GM18499 (cell line): Measurements from ENCODE around the gene KIF3A.

Experiments
- ATAC-seq: cut with Tn5 transposase; IDR thresholded peaks from one replicate; pipeline ENCODE4 v1.9.1; 2021; ENCODE audit warnings: moderate number of reproducible peaks; ENCODE audit not compliant: insufficient read depth, unreplicated experiment

Gene KIF3A

GRCh38 chr5:132647473-132647872, 89.9 kb downstream of the KIF3A start:
- ATAC-seq: no peak

GRCh38 chr5:132646583-132647266, 90.6 kb downstream of the KIF3A start:
- no peak for ATAC-seq

- ATAC-seq: no peak
Measured at GRCh38 chr5:132644177-132644576, 93.2 kb downstream of the KIF3A start.
